ENCODE measurements around the gene KCNAB1.
"Not testable (repeated sequence)": the region's sequence is repeated elsewhere in the genome, so short reads cannot be mapped to it uniquely, and the experiment has no call there.

KCNAB1 gene

DNA sequence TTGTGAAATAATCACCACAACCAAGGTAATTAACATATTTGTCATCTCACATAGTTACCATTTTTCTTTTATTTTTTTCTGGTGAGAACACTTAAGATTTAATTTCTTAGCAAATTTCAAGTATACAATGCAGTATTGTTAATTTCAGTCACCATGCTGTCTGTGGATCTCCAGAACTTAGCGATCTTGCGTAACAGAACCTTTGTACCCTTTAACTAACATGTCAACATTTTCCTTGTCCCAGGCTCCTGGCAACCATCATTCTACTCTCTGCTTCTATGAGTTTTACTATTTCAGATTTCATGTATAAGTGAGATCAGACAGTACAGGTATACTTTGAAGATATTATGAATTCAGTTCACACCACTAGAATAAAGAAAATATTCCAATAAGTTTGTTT, 154.4 kb downstream of the KCNAB1 start:
- no peak for DNase-seq

GRCh38 chr3:156284637-156285036, 164.3 kb downstream of the KCNAB1 start:
- DNase-seq: not testable (repeated sequence)

DNA sequence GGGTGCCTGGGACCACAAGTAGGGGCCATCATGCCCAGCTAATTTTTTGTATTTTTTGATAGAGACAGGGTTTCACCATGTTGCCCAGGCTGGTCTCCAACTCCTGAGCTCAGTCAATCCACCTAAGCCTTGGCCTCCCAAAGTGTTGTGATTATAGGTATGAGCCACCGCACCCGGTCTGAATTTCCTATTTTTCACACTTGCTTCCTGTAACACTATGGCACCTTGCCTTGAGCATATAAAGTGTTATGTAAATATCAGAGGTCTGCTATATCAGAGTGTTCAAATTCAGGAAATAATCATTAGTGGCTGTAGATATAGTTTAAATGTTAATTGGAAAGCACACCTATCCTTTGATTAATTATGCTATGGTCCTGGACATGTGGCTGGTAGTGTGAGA, 165.2 kb downstream of the KCNAB1 start:
- DNase-seq: no peak

DNA sequence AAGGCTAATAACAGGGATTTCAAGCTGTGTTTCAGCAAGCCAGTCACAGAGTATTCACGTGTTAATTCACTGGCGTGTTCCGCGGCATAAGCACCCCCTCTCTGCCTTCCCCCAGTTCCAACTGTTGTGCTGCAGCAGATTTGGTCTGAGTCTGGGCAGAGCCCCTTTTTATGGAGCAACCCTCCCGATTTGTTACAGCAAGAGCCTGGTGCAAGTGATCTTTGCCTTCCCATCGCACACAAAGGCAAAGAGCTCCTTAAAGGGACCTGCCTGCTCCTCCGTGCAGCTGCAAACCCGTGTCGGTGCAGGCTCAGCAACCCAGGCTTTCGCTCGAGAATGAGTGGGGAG, 170.5 kb downstream of the KCNAB1 start:
- DNase-seq: no peak

- peak; percentile 5 for DNase-seq
These were observed 171.1 kb downstream of the KCNAB1 start for GRCh38 chr3:156291272-156292123.

DNA sequence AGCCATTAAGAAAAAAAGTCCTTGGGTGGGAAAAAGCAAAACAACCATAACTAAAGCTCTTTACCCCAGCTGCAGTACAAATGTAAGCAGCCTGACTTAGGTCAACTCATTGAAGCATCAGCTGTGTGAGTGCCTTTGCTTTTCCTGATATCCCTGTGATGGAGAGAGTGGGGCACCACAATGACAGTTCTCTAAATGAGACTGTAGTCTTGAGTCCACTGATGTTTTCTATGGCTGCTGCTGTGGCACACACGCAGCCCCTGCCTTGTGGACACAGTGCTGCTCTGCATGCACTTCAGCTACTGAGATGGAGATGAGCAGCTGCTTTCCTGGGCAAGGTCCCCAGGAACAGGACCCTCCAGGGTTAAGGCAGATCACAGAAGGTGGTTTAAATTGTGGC, 173.2 kb downstream of the KCNAB1 start:
- no peak for DNase-seq

- no peak for DNase-seq
These were observed 177.2 kb downstream of the KCNAB1 start for GRCh38 chr3:156297582-156297981.

DNA sequence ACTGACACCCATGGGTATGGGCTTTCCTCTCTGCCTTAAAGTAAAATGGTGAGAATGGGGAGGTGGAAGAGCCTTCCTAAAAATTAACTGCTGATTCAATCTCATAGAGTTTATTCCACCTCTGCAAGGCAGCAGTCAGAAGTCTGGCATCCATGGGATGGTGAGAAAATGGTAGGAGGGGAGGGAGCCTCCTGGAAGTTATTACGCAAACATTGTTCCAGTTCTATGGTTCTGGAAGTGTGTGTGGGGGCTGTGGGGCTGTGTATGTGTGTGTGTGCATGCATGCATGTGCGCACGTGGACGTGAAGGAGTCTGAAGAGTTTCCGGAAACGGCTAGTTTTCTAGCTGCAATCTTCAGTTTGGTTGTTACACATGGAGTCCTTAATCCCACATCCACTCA, 177.6 kb downstream of the KCNAB1 start:
- DNase-seq: no peak

DNA sequence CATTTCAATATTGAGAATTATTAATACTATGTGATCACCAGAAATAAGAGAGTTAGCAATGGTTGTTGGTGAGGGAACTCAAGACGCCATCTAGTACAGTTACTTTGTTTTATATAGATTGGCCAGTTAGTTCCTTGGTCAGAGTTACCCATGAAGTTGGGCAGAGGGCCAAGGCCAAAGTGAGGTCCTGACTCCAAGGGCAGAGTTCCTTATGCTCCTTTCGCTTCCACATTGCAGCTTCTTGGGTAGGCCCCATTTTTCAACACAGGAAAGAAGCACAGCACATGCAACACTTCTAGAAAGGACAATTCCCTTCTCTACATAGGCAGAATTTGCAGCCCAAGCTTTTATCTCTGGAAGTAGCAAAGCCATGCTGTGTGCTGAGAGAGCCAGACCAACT, 178.6 kb downstream of the KCNAB1 start:
- DNase-seq: no peak

DNA sequence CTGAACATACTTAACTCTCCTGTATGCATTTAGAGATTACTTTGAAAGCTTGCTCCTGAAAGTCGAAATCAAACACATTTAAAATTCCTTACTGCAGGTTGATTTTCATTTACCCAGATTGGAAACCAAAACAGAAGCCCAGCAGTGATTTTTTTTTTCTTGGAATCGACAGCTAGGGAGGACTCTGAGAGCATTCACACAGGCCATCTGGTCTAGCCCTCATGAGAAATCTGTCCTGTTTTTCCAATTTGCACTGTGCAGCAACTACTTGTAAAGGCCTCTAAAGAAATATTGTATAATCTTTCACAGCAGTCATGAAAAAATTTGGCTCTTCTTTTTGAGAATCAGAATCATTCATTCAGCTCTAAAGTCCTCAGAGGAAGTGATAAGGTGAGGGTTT, 179.2 kb downstream of the KCNAB1 start:
- no peak for DNase-seq

- DNase-seq: no peak
These were observed 180.0 kb downstream of the KCNAB1 start for GRCh38 chr3:156300371-156300770.

DNA sequence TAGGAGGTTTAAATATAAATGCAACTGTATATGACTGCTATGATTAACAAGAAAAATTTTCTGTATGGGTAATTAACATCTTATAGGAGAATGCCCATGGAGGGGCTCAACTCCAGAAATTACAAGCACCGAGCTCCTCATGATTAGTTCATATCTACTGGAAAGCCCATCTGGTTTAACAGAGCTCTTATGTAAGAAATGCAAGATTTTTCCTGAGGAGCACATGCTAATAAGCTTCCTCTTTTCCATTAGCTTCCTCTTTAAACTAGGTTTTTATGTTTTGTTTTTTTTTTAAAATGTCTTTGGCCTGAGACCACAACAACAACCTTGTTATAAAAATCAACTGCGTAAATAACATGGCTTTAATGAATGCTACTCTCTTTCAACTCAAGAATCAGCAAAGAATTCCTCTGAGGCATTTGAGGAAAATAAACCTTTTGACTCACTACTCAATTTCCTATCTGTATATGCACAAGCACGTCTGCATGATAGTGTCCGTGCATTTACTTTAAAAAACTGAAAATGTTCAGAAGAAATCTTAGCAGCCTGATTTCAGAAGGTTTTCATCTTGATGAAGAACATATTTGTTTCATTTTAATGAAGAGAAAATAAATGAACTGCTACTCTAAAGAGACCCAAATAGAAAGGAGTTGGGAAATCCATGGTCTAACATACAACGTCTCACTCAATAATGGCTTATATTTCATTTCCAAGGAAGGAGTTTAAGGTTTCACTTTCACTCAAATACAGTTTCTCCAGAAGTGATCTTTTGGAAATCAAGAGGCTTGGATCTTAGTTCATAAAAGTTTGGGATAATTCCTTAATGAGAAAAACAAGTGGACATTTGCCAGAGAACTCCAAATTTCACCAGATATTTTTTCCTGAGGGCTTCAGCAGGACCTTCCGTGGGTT, 180.8 kb downstream of the KCNAB1 start:
- no peak for DNase-seq

GRCh38 chr3:156303001-156303707, 182.8 kb downstream of the KCNAB1 start:
- no peak for DNase-seq

DNA sequence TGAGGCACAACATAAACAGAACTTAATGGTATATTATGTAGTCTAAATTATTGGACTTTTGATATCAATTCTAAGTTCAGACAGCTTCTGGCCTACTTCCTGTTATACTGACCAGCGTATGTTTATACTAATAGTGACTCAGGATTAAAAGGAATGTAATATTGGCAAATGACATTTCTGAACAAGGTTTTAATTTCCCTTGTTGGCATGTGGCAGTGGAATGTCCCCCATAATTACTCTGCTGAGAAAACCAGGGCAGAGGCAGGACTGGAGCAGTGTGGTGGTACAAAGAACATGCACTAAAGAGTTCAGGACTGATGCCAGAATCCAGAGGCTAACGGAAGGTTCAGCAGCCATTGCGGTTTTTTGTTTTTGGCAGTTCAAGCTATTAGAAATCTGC, 184.0 kb downstream of the KCNAB1 start:
- DNase-seq: no peak

- no peak for DNase-seq
These were observed 185.3 kb downstream of the KCNAB1 start for GRCh38 chr3:156305672-156306071.

DNA sequence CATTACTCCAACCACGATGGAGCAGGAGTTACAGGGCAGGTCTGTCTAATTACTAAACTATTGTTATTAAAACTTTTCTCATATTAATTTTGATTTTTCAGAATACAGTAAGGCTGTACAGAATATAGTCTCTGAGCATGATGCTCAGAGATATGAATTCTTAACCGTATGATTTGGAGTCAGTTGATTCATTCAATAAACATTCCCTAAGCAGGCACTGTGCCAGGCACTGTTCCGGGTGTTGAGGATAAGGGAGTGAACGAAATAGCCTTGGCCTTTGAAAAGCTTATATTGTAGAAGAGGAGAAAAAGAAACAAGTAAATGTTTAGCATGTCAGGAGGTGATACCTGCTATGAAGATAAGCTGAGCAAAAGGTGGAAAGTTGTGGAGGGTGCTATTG, 187.3 kb downstream of the KCNAB1 start:
- no peak for DNase-seq

DNA sequence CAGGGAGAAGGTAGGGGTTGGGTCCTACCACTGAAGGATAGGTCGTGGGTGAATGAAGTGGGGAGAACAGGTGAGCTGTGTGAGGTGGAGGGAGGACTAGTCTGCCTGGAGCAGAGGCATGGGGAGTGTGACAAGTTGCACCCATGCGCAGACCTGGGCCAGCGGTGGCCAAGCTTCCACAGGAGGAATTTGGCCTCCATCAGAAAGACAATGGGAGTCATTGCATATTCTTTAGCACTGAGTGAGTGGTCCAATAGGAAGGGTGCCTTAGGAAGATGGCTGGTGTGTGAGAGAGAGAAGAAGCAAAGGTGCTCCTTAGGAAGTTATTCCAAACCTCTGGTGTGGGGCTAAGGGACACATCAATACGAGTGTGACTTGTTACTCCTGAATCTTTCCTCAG, 191.1 kb downstream of the KCNAB1 start:
- no peak for DNase-seq

DNA sequence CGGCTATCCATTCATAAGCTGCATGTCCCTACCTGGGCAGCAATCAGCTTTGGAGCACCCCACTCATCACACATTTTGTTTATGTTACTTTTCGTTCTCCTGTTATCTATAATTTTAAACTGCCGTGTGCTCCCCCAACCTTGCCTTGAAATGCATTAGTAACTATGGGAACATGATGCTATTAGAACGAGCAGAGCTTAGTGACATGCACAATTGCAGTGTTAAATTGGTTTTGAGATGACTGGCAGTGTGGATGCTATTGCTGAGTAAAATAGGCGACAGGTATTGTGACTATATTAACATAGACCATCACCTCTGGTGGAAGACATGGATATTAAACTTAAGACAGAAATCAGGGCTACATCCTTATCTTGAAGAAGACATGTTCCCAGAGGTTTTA, 191.6 kb downstream of the KCNAB1 start:
- no peak for DNase-seq

GRCh38 chr3:156316076-156316475, 195.7 kb downstream of the KCNAB1 start:
- no peak for DNase-seq

- no peak for DNase-seq
These were observed 197.2 kb downstream of the KCNAB1 start for GRCh38 chr3:156317462-156318074.

- no peak for DNase-seq
These were observed 201.6 kb downstream of the KCNAB1 start for GRCh38 chr3:156321945-156322344.

- DNase-seq: no peak
These were observed 203.1 kb downstream of the KCNAB1 start for GRCh38 chr3:156323466-156323865.

DNA sequence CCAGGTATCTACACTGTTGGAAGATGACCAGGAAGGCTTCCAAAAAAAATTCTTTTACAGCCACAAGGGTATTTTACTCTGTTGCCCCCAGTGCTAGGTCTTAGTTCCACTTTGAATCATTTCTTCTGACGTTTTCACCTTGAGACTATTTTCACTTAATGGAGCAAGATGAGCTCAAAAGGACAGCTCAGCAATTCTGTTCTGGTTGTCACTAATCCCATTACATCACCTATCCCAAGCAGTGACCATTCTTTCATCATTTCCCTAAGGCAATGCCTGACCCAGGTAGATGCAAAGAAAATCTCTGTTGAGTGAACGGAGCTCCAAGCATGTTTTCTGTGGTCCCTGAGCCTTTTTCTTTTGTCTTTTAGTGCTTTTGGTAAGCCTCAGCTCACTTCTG, 210.0 kb downstream of the KCNAB1 start:
- no peak for DNase-seq

Data from activated gamma-delta T cell treated with Interleukin-2 at 50 U/mL for 16 hours (primary cell).